AG04450 (cell line): Measurements from ENCODE around the gene EFNB3. TPM values are rescaled to one million over a fixed set of nuclear protein-coding genes. Genes with fewer than 3 reads are reported as not detected.

Experiments
- CTCF ChIA-PET: fragments of 300-600, 350-600 bp; formaldehyde crosslinking; extraction: SDS; loops from one replicate; lab custom pipeline; 2022; ENCODE audit warnings: antibody characterized with exemption, inconsistent platforms; lab: Charles Lee
- POLR2A ChIA-PET: fragments of 350-600 bp; formaldehyde crosslinking; extraction: SDS; loops from one replicate; lab custom pipeline; 2021; ENCODE audit warnings: antibody characterized with exemption, inconsistent platforms; lab: Yijun Ruan, JAX
- DNase-seq: peaks from one replicate; pipeline ENCODE4 v3.0.0-alpha.2; 2011; ENCODE audit warnings: low read depth, low spot score
- H3K27ac ChIP-seq: one replicate; pipeline ENCODE4 v1.5.1; 2012; ENCODE audit warnings: low read depth, low read length, control low read depth
- H3K27me3 ChIP-seq: one replicate; pipeline ENCODE4 v1.6.0; 2012; ENCODE audit warnings: low read length; ENCODE audit not compliant: control insufficient read depth, insufficient read depth
- H3K4me3 ChIP-seq: 2 replicates; pipeline ENCODE4 v1.5.1; 2011; ENCODE audit warnings: mild to moderate bottlenecking, low read depth, low read length, control low read depth
- H3K9me3 ChIP-seq: 2 replicates; pipeline ENCODE4 v1.5.1; 2012; ENCODE audit warnings: low read length; ENCODE audit not compliant: control insufficient read depth, insufficient read depth
- polyA plus RNA-seq: library from polyadenylated mRNA; depleted of rRNA; stranded (reverse); fragments of >200 nt; gene quantifications from 2 replicates; pipeline ENCODE4 v1.2.3, GENCODE V29; 2011
- TF ChIP-seq, protein P1 (sequence below): IDR thresholded peaks from 2 replicates; pipeline ENCODE4 v1.5.1; 2011; ENCODE audit warnings: low read depth, low read length, control low read depth, inconsistent platforms

The EFNB3 gene
- polyA plus RNA-seq, 1 experiment, result 7.7 TPM

DNA sequence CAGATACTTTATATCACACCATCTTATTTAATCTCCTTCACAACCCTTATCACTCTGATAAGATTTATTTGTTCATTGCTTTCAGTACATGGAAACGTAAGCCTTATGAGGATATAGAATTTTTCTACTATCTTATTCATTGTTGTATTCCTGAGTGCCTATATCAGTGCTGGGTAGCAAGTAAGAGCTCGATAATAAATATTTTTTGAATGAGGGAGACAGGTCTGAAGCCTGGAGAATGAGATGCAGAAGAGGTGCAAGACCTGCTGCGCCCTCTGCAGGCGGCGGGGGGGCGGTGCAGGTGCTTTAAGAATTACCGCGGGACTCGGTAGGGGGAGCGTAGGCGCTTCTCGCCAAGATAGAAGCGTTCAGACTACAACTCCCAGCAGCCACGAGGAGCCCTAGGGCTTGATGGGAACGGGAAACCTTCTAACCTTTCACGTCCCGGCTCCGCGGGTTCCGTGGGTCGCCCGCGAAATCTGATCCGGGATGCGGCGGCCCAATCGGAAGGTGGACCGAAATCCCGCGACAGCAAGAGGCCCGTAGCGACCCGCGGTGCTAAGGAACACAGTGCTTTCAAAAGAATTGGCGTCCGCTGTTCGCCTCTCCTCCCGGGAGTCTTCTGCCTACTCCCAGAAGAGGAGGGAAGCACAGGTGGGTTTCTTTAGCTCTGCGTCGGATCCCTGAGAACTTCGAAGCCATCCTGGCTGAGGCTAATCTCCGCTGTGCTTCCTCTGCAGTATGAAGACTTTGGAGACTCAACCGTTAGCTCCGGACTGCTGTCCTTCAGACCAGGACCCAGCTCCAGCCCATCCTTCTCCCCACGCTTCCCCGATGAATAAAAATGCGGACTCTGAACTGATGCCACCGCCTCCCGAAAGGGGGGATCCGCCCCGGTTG is 16.8 kb upstream of the EFNB3 start, which contains the start of gene WRAP53:
Gene WRAP53 (plus strand): TSS at position 570 of the 900 bp plus-strand sequence. CDS start 172 bp downstream, at position 742.
- TF ChIP-seq, protein P1, sequence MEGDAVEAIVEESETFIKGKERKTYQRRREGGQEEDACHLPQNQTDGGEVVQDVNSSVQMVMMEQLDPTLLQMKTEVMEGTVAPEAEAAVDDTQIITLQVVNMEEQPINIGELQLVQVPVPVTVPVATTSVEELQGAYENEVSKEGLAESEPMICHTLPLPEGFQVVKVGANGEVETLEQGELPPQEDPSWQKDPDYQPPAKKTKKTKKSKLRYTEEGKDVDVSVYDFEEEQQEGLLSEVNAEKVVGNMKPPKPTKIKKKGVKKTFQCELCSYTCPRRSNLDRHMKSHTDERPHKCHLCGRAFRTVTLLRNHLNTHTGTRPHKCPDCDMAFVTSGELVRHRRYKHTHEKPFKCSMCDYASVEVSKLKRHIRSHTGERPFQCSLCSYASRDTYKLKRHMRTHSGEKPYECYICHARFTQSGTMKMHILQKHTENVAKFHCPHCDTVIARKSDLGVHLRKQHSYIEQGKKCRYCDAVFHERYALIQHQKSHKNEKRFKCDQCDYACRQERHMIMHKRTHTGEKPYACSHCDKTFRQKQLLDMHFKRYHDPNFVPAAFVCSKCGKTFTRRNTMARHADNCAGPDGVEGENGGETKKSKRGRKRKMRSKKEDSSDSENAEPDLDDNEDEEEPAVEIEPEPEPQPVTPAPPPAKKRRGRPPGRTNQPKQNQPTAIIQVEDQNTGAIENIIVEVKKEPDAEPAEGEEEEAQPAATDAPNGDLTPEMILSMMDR, result peak; percentile 97
- Histone ChIP-seq H3K4me3 (peak within 1 kb of the TSS; percentile 97), H3K9me3 (no peaks in the 10 kb centered on the region), H3K27ac (peak within 1 kb of the TSS; percentile 99), H3K27me3 (no peaks in the 10 kb centered on the region)
- DNase-seq, result peak; percentile 98
- POLR2A ChIA-PET, result interaction anchor here (0.7 to 4.9 kb wide), 16 partner anchors 18 to 674 kb away, joined by 3 to 40 read pairs (median 6); partner anchors contain the start of genes CD68, CTC1, FXR2 and MPDU1
- CTCF ChIA-PET, result interaction anchor here (0.6 to 6.0 kb wide), 46 partner anchors 9 to 403 kb away, joined by 3 to 134 read pairs (median 5); partner anchors contain the start of genes ATP1B2, FXR2, MPDU1 and SAT2

DNA sequence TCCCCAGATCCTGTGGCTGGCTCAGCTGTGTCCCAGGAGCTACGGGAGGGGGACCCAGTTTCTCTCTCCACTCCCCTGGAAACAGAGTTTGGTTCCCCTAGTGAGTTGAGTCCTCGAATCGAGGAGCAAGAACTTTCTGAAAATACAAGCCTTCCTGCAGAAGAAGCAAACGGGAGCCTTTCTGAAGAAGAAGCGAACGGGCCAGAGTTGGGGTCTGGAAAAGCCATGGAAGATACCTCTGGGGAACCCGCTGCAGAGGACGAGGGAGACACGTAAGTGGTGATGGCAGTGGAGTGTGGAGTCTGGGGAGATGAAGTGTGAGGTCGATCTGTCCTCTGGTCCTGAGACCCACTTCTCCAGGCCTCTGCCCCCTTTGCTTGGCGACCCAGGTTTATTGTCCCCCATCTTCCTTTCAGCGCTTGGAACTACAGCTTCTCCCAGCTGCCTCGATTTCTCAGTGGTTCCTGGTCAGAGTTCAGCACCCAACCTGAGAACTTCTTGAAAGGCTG is 16.1 kb upstream of the EFNB3 start:
- TF ChIP-seq, protein P1, result no peak
- Histone ChIP-seq H3K9me3 (no peaks in the 10 kb centered on the region), H3K4me3 (peak overlapping the region; percentile 92), H3K27ac (peak overlapping the region; percentile 65), H3K27me3 (no peaks in the 10 kb centered on the region)
- POLR2A ChIA-PET, result interaction anchor here (0.6 to 4.9 kb wide), 6 partner anchors 18 to 1173 kb away, joined by 3 to 40 read pairs (median 10); partner anchors contain the start of genes CD68 and SAT2
- CTCF ChIA-PET, result interaction anchor here (0.6 to 6.0 kb wide), 22 partner anchors 10 to 302 kb away, joined by 3 to 134 read pairs (median 8); partner anchors contain the start of genes FXR2, SAT2, SHBG and SOX15
- DNase-seq, result no peak

DNA sequence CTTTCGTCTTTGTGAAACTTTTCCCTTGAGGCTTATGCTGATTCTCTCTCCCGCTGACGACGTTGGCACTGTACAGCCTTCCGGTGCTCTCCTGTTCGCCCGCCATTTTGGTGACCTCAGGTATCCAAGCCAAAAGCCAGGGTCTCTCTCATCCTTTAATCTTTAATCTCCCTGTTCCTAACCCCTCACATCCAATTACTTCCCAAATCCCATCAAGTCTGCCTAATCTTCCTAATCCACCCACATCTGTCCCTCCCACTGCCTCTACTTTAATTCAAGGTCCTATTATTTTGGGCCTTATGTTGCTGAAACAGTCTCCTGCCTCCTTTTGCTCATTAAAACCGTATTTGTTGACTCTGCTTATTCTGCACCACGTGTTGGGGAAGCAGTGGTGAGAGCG is 9.4 kb upstream of the EFNB3 start:
- no peak for DNase-seq
- TF ChIP-seq, protein P1, result no peak
- CTCF ChIA-PET, result no interaction called here
- no peak overlapping the region for H3K4me3 ChIP-seq
- POLR2A ChIA-PET, result no interaction called here
- H3K27me3 ChIP-seq, result no peaks in the 10 kb centered on the region
- no peaks in the 10 kb centered on the region for H3K9me3 ChIP-seq
- no peak overlapping the region for H3K27ac ChIP-seq

DNA sequence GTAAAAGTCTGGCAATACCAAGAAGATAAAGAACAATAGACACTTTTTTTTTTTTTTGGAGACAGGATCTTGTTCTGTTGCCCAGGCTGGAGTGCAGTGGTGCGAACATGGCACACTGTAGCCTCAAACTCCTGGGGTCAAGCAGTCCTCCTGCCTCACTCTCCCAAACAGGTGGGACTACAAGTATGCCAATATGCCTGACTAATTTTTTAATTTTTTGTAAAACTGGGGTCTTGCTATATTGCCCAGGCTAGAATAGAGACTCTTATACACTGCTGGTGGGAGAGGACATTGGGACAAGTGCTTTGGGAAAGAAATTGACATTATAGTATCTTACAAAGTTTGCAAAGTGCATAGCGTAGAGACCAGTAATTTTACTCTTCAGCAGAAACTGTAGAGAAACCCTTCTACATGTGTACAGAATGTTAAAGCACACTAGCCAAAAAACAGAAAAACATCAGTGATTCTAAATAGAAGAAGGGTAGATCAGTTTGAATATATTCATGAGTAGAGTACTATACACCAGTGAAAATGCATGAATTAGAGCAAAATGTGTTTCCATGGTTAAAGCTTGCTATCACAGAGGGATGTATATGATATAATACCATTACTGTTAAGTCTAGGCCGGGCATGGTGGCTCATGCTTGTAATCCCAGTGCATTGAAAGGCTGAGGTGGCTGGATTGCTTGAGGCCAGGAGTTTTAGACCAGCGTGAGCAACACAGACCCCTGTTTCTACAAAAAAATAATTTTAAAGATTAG is 7.0 kb upstream of the EFNB3 start:
- H3K9me3 ChIP-seq, result no peaks in the 10 kb centered on the region
- TF ChIP-seq, protein P1, result no peak
- no peak overlapping the region for H3K4me3 ChIP-seq
- no peaks in the 10 kb centered on the region for H3K27me3 ChIP-seq
- H3K27ac ChIP-seq, result no peak overlapping the region
- ChIA-PET CTCF (no interaction called here), POLR2A (no interaction called here)
- no peak for DNase-seq
